ENCODE data around the gene CCDC136.

GRCh38 chr7:128809363-128809762, 17.6 kb downstream of the CCDC136 start:
- TF ChIP-seq YY1 (IDR thresholded peaks at IDR 0.05; ENCODE audit: insufficient read depth, insufficient read length): no peak
- no peak for TF ChIP-seq SUZ12 (IDR thresholded peaks at IDR 0.05; ENCODE audit: extremely low read depth, insufficient read depth, insufficient read length)
- TF ChIP-seq ZNF274 (IDR thresholded peaks at IDR 0.05; ENCODE audit: low read depth, low read length): no peak
